SHP77 (cell line): ENCODE data around the gene CGREF1.
A peak's percentile ranks its signal among the peaks of the same experiment; 100 is the strongest.

ENCODE experiments used
- DNase-seq, 2 experiments: peaks; one replicate each; lab custom pipeline; 2025; lab: John Stamatoyannopoulos, UW

Gene CGREF1

GRCh38 chr2:27118525-27119329, at the start of gene CGREF1:
TSS of gene CGREF1 (minus strand) at chr2:27119128. CDS start at chr2:27104366, 14,762 bp downstream.
- DNase-seq: peak in 1 of 2 experiments; percentile 22

GRCh38 chr2:27164960-27165763, 46.2 kb upstream of the CGREF1 start:
- DNase-seq: no peak

GRCh38 chr2:27162151-27163121, 43.5 kb upstream of the CGREF1 start:
- DNase-seq: no peak

- DNase-seq: no peak
These were observed 41.3 kb upstream of the CGREF1 start for GRCh38 chr2:27160191-27160590.

GRCh38 chr2:27159271-27159670, 40.3 kb upstream of the CGREF1 start:
- DNase-seq: no peak

- no peak for DNase-seq
These were observed 39.5 kb upstream of the CGREF1 start for GRCh38 chr2:27158468-27158867.

GRCh38 chr2:27155069-27155520, 36.2 kb upstream of the CGREF1 start:
- no peak for DNase-seq

- DNase-seq: no peak
These were observed 35.6 kb upstream of the CGREF1 start for GRCh38 chr2:27154488-27154887.

GRCh38 chr2:27152796-27153464, 34.0 kb upstream of the CGREF1 start:
- peak; percentile 40 to 64 for DNase-seq

GRCh38 chr2:27152102-27152795, 33.3 kb upstream of the CGREF1 start:
- peak in 1 of 2 experiments; percentile 25 for DNase-seq

GRCh38 chr2:27150639-27151230, 31.8 kb upstream of the CGREF1 start:
- no peak for DNase-seq

- no peak for DNase-seq
These were observed 30.9 kb upstream of the CGREF1 start for GRCh38 chr2:27149570-27150405.

- no peak for DNase-seq
These were observed 30.0 kb upstream of the CGREF1 start, which contains the start of gene TCF23 for GRCh38 chr2:27148801-27149439. TSS of gene TCF23 (plus strand) at chr2:27149004. CDS start at chr2:27149134, 130 bp downstream.

- no peak for DNase-seq
These were observed 29.0 kb upstream of the CGREF1 start for GRCh38 chr2:27147935-27148334.

- no peak for DNase-seq
These were observed 26.8 kb upstream of the CGREF1 start for GRCh38 chr2:27145682-27146081.

- no peak for DNase-seq
These were observed 24.4 kb upstream of the CGREF1 start for GRCh38 chr2:27143285-27143684.

- DNase-seq: no peak
These were observed 20.4 kb upstream of the CGREF1 start, which contains the start of gene PRR30 for GRCh38 chr2:27139310-27139709. TSS of gene PRR30 (minus strand) at chr2:27139410. CDS start at chr2:27138329, 1,081 bp downstream.

GRCh38 chr2:27138111-27138510, 19.2 kb upstream of the CGREF1 start:
- no peak for DNase-seq
